OCI-LY7 (cell line): Measurements from ENCODE around the gene PERP.

Experiments
- CTCF ChIP-seq: fragments of 200-600 bp; sonication (generic); conservative IDR thresholded peaks from 2 replicates; pipeline ENCODE4 v1.5.1; 2014; ENCODE audit warnings: mild to moderate bottlenecking, antibody characterized with exemption, low read length, moderate library complexity, mixed read lengths
- EZH2phosphoT487 ChIP-seq: fragments of 200-600 bp; sonication (generic); IDR thresholded peaks from 2 replicates; pipeline ENCODE4 v1.6.1; 2018; ENCODE audit warnings: low read depth, borderline replicate concordance, mild to moderate bottlenecking, mixed run types, antibody characterized with exemption, low read length, moderate library complexity, mixed read lengths

DNA sequence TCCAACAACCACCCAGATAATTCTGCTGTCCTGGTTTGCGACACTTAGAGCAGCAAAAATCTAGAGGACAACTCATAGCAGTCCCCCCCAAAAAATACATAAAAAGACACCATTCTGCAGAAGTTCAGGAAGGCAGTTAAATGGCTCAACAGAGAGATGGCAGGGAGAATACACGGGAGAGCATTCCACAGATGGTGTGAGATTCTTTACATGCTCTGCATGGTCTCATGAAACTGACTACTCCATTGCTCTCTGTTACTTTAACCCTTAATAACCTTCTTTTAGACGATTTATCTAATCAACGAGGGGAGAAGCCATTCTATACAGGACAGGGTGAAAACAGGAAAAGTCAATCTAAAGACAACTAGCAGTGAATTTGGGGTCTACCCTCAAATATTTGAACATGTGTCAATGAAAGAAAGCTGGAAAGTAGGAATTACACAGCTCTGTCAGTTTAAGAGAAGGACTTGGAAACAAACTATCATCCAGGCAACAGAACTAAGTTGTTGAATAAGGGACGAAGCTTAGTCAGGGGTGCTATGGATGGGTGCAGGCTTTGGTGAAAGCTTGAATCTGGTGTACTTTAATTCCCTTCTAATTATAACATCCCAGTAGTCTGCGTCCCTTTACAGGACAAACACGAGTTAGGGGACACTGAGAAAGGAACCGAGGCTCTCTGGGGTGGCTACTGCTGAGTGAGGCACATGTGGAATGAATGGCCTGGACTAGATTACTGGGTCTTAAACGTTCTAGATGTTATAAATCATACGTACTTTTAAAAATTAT, 5.1 kb downstream of the PERP start:
- no peak for TF ChIP-seq CTCF
- no peak for TF ChIP-seq EZH2phosphoT487
